ENCODE data around the gene GRSF1.

- no peak for TF ChIP-seq CTCF (IDR thresholded peaks at IDR 0.05; ENCODE audit: insufficient read depth, low read depth, low read length)
- no peak for TF ChIP-seq EZH2 (IDR thresholded peaks at IDR 0.05; ENCODE audit: insufficient read depth, low read length)
These were observed 21.4 kb downstream of the GRSF1 start for GRCh38 chr4:70818173-70818855.
